HG02763 (cell line): ENCODE data around the gene PSMC3.

ENCODE experiments used
- ATAC-seq: cut with Tn5 transposase; IDR thresholded peaks from one replicate; pipeline ENCODE4 v1.9.1; 2021; ENCODE audit warnings: mild to moderate bottlenecking, moderate library complexity; ENCODE audit not compliant: unreplicated experiment

The PSMC3 gene

GRCh38 chr11:47413908-47414684 lies 12.1 kb downstream of the PSMC3 start:
- ATAC-seq: no peak

GRCh38 chr11:47413351-47413750 lies 12.9 kb downstream of the PSMC3 start:
- ATAC-seq: no peak

GRCh38 chr11:47411884-47412746 lies 14.1 kb downstream of the PSMC3 start:
- ATAC-seq: no peak

GRCh38 chr11:47410370-47411264 lies 15.6 kb downstream of the PSMC3 start:
- no peak for ATAC-seq

GRCh38 chr11:47409440-47410369 lies 16.5 kb downstream of the PSMC3 start:
- no peak for ATAC-seq

- ATAC-seq: no peak
Measured at GRCh38 chr11:47408598-47409439, 17.4 kb downstream of the PSMC3 start.

GRCh38 chr11:47407746-47408590 lies 18.3 kb downstream of the PSMC3 start, which contains the start of gene SLC39A13:
TSS of gene SLC39A13 (plus strand) at chr11:47408590. CDS start at chr11:47410095, 1,505 bp downstream.
- ATAC-seq: peak; percentile 83

- no peak for ATAC-seq
Measured at GRCh38 chr11:47406896-47407745, 19.1 kb downstream of the PSMC3 start.

GRCh38 chr11:47403571-47403970 lies 22.7 kb downstream of the PSMC3 start:
- ATAC-seq: no peak

GRCh38 chr11:47403135-47403534 lies 23.1 kb downstream of the PSMC3 start:
- no peak for ATAC-seq

- ATAC-seq: peak; percentile 70
Measured at GRCh38 chr11:47400768-47401279, 25.4 kb downstream of the PSMC3 start.

- ATAC-seq: peak; percentile 49
Measured at GRCh38 chr11:47399860-47400767, 26.1 kb downstream of the PSMC3 start.

- ATAC-seq: no peak
Measured at GRCh38 chr11:47398551-47398950, 27.7 kb downstream of the PSMC3 start.

GRCh38 chr11:47398011-47398410 lies 28.2 kb downstream of the PSMC3 start:
- ATAC-seq: no peak

- ATAC-seq: no peak
Measured at GRCh38 chr11:47396049-47396320, 30.3 kb downstream of the PSMC3 start.
